ENCODE results near the gene FAM111A. TPM values are rescaled to one million over a fixed set of nuclear protein-coding genes. Genes with fewer than 3 reads are reported as not detected.
A peak's percentile ranks its signal among the peaks of the same experiment; 100 is the strongest.

Gene FAM111A
- total and polyA plus RNA-seq, 9 of the 15 experiments (the other 6 are each of a cell fraction or from before 2014, with no cell fraction given) = 14.8 to 30.6 (median 20.1) TPM

DNA sequence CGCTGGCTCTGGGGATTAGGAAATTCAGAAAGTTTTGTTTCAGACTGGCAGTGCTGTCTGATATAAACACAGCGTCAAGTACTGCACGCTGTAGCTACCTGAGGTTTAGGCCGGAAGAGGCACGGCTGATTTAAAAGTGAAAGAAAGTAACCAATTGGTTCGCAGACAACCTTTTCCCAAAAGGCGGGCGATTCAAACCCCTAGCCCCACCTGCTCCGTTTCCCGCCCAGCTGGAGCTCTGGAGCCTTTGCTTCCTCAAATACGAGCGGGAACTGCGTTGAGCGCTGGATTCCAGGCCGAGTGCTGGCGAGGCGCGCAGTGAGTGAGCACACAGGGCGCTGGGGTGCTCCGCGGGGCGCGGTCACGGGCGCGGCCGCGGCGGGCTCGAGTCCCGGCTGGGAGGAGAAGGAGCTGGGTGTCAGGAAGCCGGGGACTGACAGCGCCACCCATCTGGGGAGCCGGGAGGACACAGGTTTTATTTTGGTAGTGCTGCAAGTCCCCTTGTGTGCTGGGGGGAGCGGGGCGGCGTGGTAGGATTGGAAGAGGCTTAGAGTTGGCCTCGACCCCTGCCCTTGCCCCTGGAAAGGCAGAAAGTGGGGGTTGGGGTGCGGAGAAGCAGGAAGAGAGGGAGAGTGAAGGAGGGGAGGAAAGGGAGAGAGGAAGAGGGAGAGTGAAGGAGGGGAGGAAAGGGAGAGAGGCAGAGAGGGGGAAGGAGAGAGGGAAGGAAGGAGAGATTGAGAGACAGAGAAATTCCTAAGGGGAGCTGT, 2.1 kb downstream of the FAM111A start (continued):
- peak; percentile 50 for TF ChIP-seq RBBP5 (IDR thresholded peaks at IDR 0.05; ENCODE audit: borderline replicate concordance, insufficient read depth, low read length, poor library complexity, severe bottlenecking)
- TF ChIP-seq TARDBP (IDR thresholded peaks at IDR 0.05) = 0 out of 2 replicates have a peak, but pooled peaks have one; percentile 56
- peak; percentile 82 for TF ChIP-seq LARP7 (IDR thresholded peaks at IDR 0.05)
- TF ChIP-seq ELF1 (tag; IDR thresholded peaks at IDR 0.05) = peak; percentile 88
- TF ChIP-seq TEAD1 (CRISPR knock-in tag; IDR thresholded peaks at IDR 0.05) = peak; percentile 5 to 95; a peak in 2 of 4 replicates
- TF ChIP-seq, protein P1, sequence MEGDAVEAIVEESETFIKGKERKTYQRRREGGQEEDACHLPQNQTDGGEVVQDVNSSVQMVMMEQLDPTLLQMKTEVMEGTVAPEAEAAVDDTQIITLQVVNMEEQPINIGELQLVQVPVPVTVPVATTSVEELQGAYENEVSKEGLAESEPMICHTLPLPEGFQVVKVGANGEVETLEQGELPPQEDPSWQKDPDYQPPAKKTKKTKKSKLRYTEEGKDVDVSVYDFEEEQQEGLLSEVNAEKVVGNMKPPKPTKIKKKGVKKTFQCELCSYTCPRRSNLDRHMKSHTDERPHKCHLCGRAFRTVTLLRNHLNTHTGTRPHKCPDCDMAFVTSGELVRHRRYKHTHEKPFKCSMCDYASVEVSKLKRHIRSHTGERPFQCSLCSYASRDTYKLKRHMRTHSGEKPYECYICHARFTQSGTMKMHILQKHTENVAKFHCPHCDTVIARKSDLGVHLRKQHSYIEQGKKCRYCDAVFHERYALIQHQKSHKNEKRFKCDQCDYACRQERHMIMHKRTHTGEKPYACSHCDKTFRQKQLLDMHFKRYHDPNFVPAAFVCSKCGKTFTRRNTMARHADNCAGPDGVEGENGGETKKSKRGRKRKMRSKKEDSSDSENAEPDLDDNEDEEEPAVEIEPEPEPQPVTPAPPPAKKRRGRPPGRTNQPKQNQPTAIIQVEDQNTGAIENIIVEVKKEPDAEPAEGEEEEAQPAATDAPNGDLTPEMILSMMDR (IDR thresholded peaks at IDR 0.05 in 2 of 3, conservative IDR thresholded peaks at IDR 0.05 in 1 of 3; ENCODE audit: insufficient read depth in 2 of 3, low read depth in 1 of 3, low read length in 3 of 3) = peak; percentile 56 to 59 (median 59); a peak in 5 of 6 replicates
- peak; percentile 30; the same call in 1 of the 2 replicates for TF ChIP-seq HCFC1 (IDR thresholded peaks at IDR 0.05; ENCODE audit: low read depth, low read length)
- TF ChIP-seq, protein P2, sequence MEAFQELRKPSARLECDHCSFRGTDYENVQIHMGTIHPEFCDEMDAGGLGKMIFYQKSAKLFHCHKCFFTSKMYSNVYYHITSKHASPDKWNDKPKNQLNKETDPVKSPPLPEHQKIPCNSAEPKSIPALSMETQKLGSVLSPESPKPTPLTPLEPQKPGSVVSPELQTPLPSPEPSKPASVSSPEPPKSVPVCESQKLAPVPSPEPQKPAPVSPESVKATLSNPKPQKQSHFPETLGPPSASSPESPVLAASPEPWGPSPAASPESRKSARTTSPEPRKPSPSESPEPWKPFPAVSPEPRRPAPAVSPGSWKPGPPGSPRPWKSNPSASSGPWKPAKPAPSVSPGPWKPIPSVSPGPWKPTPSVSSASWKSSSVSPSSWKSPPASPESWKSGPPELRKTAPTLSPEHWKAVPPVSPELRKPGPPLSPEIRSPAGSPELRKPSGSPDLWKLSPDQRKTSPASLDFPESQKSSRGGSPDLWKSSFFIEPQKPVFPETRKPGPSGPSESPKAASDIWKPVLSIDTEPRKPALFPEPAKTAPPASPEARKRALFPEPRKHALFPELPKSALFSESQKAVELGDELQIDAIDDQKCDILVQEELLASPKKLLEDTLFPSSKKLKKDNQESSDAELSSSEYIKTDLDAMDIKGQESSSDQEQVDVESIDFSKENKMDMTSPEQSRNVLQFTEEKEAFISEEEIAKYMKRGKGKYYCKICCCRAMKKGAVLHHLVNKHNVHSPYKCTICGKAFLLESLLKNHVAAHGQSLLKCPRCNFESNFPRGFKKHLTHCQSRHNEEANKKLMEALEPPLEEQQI (IDR thresholded peaks at IDR 0.05) = no peak
- TF ChIP-seq ZBTB8A (IDR thresholded peaks at IDR 0.05; ENCODE audit: partially characterized antibody) = no peak
- TF ChIP-seq NFRKB (IDR thresholded peaks at IDR 0.05; ENCODE audit: low read depth) = 0 out of 2 replicates have a peak, but pooled peaks have one; percentile 19
- TF ChIP-seq, protein P3, sequence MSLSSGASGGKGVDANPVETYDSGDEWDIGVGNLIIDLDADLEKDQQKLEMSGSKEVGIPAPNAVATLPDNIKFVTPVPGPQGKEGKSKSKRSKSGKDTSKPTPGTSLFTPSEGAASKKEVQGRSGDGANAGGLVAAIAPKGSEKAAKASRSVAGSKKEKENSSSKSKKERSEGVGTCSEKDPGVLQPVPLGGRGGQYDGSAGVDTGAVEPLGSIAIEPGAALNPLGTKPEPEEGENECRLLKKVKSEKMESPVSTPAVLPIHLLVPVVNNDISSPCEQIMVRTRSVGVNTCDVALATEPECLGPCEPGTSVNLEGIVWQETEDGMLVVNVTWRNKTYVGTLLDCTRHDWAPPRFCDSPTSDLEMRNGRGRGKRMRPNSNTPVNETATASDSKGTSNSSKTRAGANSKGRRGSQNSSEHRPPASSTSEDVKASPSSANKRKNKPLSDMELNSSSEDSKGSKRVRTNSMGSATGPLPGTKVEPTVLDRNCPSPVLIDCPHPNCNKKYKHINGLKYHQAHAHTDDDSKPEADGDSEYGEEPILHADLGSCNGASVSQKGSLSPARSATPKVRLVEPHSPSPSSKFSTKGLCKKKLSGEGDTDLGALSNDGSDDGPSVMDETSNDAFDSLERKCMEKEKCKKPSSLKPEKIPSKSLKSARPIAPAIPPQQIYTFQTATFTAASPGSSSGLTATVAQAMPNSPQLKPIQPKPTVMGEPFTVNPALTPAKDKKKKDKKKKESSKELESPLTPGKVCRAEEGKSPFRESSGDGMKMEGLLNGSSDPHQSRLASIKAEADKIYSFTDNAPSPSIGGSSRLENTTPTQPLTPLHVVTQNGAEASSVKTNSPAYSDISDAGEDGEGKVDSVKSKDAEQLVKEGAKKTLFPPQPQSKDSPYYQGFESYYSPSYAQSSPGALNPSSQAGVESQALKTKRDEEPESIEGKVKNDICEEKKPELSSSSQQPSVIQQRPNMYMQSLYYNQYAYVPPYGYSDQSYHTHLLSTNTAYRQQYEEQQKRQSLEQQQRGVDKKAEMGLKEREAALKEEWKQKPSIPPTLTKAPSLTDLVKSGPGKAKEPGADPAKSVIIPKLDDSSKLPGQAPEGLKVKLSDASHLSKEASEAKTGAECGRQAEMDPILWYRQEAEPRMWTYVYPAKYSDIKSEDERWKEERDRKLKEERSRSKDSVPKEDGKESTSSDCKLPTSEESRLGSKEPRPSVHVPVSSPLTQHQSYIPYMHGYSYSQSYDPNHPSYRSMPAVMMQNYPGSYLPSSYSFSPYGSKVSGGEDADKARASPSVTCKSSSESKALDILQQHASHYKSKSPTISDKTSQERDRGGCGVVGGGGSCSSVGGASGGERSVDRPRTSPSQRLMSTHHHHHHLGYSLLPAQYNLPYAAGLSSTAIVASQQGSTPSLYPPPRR (CRISPR knock-in tag; IDR thresholded peaks at IDR 0.05; ENCODE audit: borderline replicate concordance) = peak; percentile 92
- TF ChIP-seq GTF2E2 (tag; IDR thresholded peaks at IDR 0.05) = 0 out of 2 replicates have a peak, but pooled peaks have one; percentile 44
- no peak for TF ChIP-seq DACH1 (IDR thresholded peaks at IDR 0.05; ENCODE audit: partially characterized antibody)
- TF ChIP-seq SP1 (CRISPR knock-in tag; IDR thresholded peaks at IDR 0.05) = peak; percentile 80
